Measurements from ENCODE around the gene C6orf163. TPM values are rescaled to one million over a fixed set of nuclear protein-coding genes. Genes with fewer than 3 reads are reported as not detected.

The C6orf163 gene
- total and polyA plus RNA-seq, 2 experiments from 2014 or later: 2.3 to 5.4 TPM

DNA sequence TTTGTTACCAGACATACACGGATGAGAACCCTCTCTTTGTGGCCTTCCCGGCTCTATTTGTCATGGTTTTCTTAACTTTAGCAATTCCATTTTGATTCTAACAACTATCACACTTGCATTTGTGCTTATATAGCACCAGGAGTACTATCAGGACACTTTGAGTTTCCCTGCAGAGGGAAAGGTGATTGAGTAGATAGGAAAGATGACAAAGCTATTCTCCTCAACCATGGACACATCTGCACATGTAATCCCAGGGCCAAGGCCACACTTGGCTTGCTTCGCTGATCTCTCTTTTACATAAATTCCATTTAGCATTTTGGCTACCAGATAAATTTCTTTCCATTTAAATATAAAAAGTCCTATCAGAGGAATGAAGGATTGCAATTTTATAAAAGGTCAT is 39.8 kb downstream of the C6orf163 start:
- Histone ChIP-seq H4K20me1 (replicated peaks; ENCODE audit: insufficient read depth) (no peaks in the 10 kb centered on the region), H2AFZ (no peak overlapping the region), H3K4me2 (no peak overlapping the region), H3K27ac (ENCODE audit: low read depth) (no peak overlapping the region), H3K27me3 (ENCODE audit: insufficient read depth) (no peaks in the 10 kb centered on the region), H3K4me1 (ENCODE audit: insufficient read depth) (no peaks in the 10 kb centered on the region), H3K36me3 (ENCODE audit: insufficient read depth) (no peaks in the 10 kb centered on the region), H3K79me2 (replicated peaks; ENCODE audit: insufficient read depth) (no peaks in the 10 kb centered on the region), H3K9me2 (ENCODE audit: insufficient read depth) (no peaks in the 10 kb centered on the region), H3F3A (replicated peaks; ENCODE audit: low read depth) (no peaks in the 10 kb centered on the region), H3K4me3 (no peak overlapping the region)
- Mint-ChIP-seq H3K27ac (peak overlapping the region; percentile 19; the same call in 1 of the 2 replicates), H3K27me3 (ENCODE audit: insufficient read depth, low read depth, poor library complexity) (no peaks in the 10 kb centered on the region), H3K36me3 (ENCODE audit: low read depth) (no peaks in the 10 kb centered on the region), H3K4me1 (no peaks in the 10 kb centered on the region; the same call in 2 of the 3 replicates), H3K9me3 (no peaks in the 10 kb centered on the region), H3K4me3 (no peak overlapping the region)
- TF ChIP-seq, protein P1, sequence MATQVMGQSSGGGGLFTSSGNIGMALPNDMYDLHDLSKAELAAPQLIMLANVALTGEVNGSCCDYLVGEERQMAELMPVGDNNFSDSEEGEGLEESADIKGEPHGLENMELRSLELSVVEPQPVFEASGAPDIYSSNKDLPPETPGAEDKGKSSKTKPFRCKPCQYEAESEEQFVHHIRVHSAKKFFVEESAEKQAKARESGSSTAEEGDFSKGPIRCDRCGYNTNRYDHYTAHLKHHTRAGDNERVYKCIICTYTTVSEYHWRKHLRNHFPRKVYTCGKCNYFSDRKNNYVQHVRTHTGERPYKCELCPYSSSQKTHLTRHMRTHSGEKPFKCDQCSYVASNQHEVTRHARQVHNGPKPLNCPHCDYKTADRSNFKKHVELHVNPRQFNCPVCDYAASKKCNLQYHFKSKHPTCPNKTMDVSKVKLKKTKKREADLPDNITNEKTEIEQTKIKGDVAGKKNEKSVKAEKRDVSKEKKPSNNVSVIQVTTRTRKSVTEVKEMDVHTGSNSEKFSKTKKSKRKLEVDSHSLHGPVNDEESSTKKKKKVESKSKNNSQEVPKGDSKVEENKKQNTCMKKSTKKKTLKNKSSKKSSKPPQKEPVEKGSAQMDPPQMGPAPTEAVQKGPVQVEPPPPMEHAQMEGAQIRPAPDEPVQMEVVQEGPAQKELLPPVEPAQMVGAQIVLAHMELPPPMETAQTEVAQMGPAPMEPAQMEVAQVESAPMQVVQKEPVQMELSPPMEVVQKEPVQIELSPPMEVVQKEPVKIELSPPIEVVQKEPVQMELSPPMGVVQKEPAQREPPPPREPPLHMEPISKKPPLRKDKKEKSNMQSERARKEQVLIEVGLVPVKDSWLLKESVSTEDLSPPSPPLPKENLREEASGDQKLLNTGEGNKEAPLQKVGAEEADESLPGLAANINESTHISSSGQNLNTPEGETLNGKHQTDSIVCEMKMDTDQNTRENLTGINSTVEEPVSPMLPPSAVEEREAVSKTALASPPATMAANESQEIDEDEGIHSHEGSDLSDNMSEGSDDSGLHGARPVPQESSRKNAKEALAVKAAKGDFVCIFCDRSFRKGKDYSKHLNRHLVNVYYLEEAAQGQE (IDR thresholded peaks at IDR 0.05; ENCODE audit: unreplicated experiment): no peak
- TF ChIP-seq, protein P2, sequence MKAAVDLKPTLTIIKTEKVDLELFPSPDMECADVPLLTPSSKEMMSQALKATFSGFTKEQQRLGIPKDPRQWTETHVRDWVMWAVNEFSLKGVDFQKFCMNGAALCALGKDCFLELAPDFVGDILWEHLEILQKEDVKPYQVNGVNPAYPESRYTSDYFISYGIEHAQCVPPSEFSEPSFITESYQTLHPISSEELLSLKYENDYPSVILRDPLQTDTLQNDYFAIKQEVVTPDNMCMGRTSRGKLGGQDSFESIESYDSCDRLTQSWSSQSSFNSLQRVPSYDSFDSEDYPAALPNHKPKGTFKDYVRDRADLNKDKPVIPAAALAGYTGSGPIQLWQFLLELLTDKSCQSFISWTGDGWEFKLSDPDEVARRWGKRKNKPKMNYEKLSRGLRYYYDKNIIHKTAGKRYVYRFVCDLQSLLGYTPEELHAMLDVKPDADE (IDR thresholded peaks at IDR 0.05): no peak
- TF ChIP-seq STAT1 (IDR thresholded peaks at IDR 0.05; ENCODE audit: unreplicated experiment) (no peak), JUNB (IDR thresholded peaks at IDR 0.05; ENCODE audit: unreplicated experiment) (no peak), ZNF114 (CRISPR knock-in tag; IDR thresholded peaks at IDR 0.05) (no peak), ZNF462 (CRISPR knock-in tag; IDR thresholded peaks at IDR 0.05) (no peak), EZH2phosphoT487 (IDR thresholded peaks at IDR 0.05; ENCODE audit: unreplicated experiment) (no peak), POLR2AphosphoS5 (IDR thresholded peaks at IDR 0.05; ENCODE audit: low read depth) (no peak), CREB1 (CRISPR knock-in tag; IDR thresholded peaks at IDR 0.05; ENCODE audit: low read depth) (no peak), NANOG (IDR thresholded peaks at IDR 0.05; ENCODE audit: borderline replicate concordance) (no peak), EZH2 (IDR thresholded peaks at IDR 0.05; ENCODE audit: low read depth, unreplicated experiment) (no peak), ZNF331 (CRISPR knock-in tag; IDR thresholded peaks at IDR 0.05; ENCODE audit: low read depth) (no peak)
- TF ChIP-seq, protein P3, sequence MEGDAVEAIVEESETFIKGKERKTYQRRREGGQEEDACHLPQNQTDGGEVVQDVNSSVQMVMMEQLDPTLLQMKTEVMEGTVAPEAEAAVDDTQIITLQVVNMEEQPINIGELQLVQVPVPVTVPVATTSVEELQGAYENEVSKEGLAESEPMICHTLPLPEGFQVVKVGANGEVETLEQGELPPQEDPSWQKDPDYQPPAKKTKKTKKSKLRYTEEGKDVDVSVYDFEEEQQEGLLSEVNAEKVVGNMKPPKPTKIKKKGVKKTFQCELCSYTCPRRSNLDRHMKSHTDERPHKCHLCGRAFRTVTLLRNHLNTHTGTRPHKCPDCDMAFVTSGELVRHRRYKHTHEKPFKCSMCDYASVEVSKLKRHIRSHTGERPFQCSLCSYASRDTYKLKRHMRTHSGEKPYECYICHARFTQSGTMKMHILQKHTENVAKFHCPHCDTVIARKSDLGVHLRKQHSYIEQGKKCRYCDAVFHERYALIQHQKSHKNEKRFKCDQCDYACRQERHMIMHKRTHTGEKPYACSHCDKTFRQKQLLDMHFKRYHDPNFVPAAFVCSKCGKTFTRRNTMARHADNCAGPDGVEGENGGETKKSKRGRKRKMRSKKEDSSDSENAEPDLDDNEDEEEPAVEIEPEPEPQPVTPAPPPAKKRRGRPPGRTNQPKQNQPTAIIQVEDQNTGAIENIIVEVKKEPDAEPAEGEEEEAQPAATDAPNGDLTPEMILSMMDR (conservative IDR thresholded peaks at IDR 0.05; ENCODE audit: low read depth in 2 of 2): no peak
- no peak for ATAC-seq
- DNase-seq (ENCODE audit: low spot score): no peak

Measured in GM23338 (cell line).